ENCODE measurements around the gene LGALS3. TPM values are rescaled to one million over a fixed set of nuclear protein-coding genes. Genes with fewer than 3 reads are reported as not detected.

The LGALS3 gene
- total RNA-seq, 1 experiment from 2014 or later: 122 TPM

DNA sequence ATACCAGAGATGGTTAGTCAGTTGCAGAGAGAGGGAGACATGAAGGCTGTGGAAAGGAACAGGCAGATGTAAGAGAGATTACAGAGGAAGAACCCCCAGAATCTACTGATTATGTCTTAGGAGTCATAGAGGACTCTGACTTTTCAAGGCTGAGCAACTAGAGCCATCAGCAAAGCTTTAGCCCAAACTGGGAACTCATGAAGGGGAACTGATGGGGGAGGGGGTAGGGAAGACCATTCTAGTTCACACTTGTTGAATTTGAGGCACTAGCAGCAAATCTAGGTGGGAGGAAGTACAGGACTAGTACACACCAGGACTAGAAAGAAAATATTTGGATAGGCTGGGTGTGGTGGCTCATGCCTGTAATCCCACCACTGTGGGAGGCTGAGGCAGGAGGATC, 10.1 kb downstream of the LGALS3 start:
- Histone ChIP-seq H3K9me3 (ENCODE audit: insufficient read depth, low read depth) (no peaks in the 10 kb centered on the region), H2AFZ (no peak overlapping the region), H3K36me3 (ENCODE audit: low read depth) (peaks cover 31% of the 10 kb centered on the region; the same call in 1 of the 2 replicates), H3F3A (ENCODE audit: insufficient read depth, low read depth) (peaks cover 37% of the 10 kb centered on the region; the same call in 1 of the 2 replicates), H3K4me2 (no peak overlapping the region), H3K4me1 (replicated peaks; ENCODE audit: insufficient read depth) (no peaks in the 10 kb centered on the region), H3K27me3 (ENCODE audit: insufficient read depth, low read depth) (no peaks in the 10 kb centered on the region), H3K9me2 (ENCODE audit: insufficient read depth) (no peaks in the 10 kb centered on the region), H3K27ac (no peak overlapping the region), H4K20me1 (ENCODE audit: insufficient read depth) (no peaks in the 10 kb centered on the region), H3K79me2 (ENCODE audit: low read depth) (peaks cover 35% of the 10 kb centered on the region), H3K4me3 (no peak overlapping the region)
- POLR2A ChIA-PET (ENCODE audit: unreplicated experiment): no interaction called here
- no peak for DNase-seq
- intact Hi-C loops (cut with micrococcal nuclease; ENCODE audit: unreplicated experiment): no loop called here
- TF ChIP-seq, protein P1, sequence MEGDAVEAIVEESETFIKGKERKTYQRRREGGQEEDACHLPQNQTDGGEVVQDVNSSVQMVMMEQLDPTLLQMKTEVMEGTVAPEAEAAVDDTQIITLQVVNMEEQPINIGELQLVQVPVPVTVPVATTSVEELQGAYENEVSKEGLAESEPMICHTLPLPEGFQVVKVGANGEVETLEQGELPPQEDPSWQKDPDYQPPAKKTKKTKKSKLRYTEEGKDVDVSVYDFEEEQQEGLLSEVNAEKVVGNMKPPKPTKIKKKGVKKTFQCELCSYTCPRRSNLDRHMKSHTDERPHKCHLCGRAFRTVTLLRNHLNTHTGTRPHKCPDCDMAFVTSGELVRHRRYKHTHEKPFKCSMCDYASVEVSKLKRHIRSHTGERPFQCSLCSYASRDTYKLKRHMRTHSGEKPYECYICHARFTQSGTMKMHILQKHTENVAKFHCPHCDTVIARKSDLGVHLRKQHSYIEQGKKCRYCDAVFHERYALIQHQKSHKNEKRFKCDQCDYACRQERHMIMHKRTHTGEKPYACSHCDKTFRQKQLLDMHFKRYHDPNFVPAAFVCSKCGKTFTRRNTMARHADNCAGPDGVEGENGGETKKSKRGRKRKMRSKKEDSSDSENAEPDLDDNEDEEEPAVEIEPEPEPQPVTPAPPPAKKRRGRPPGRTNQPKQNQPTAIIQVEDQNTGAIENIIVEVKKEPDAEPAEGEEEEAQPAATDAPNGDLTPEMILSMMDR (conservative IDR thresholded peaks at IDR 0.05): no peak
- CTCF ChIA-PET: interaction anchor here (0.6 to 0.7 kb wide), 2 partner anchors 10 to 14 kb away, joined by 3 read pairs; partner anchors contain the start of gene LGALS3
- BruUV-seq (replicated peaks): no TSS peak

DNA sequence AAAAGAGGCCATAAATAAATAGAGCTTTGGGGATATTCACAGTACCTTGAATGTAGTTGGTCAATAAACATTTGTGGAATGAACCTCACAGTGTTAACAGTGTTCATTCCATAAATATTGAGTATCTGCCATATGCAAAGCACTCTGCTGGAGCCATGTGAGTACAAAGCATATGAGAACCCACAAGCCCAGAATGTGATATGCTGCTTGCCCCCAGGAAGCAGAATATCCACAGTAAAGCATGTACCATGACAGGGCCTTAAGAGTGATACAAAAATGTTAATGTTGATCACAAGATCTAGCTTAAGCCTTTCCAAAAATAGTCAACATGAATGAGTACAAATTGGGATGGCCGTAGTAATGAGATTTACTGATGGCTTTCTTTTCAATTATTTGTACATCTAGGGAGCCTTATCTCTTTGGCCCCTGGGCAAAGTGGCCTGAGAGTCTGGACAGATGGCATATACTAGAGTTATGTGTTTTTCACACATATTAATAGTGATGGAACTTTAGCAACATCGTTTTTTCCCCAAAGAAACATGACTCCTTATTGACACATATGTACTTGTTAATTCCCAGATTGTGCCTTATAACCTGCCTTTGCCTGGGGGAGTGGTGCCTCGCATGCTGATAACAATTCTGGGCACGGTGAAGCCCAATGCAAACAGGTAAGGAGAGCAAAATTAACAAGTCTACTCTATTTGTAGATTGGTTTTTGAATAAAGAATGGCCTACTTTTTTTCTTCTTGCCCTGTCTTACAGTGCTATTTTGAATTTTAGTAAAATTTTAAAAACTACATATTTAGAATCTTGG, 10.9 kb downstream of the LGALS3 start:
- Histone ChIP-seq H3K27ac (no peak overlapping the region), H3K9me3 (ENCODE audit: insufficient read depth, low read depth) (no peaks in the 10 kb centered on the region), H3K36me3 (ENCODE audit: low read depth) (peaks cover 35% of the 10 kb centered on the region; the same call in 1 of the 2 replicates), H3F3A (ENCODE audit: insufficient read depth, low read depth) (peaks cover 37% of the 10 kb centered on the region; the same call in 1 of the 2 replicates), H2AFZ (no peak overlapping the region), H3K79me2 (ENCODE audit: low read depth) (peaks cover 27% of the 10 kb centered on the region), H3K9me2 (ENCODE audit: insufficient read depth) (no peaks in the 10 kb centered on the region), H3K4me3 (no peak overlapping the region), H3K4me2 (no peak overlapping the region), H3K27me3 (ENCODE audit: insufficient read depth, low read depth) (no peaks in the 10 kb centered on the region), H3K4me1 (replicated peaks; ENCODE audit: insufficient read depth) (no peaks in the 10 kb centered on the region), H4K20me1 (ENCODE audit: insufficient read depth) (no peaks in the 10 kb centered on the region; the same call in 1 of the 2 replicates)
- BruUV-seq (replicated peaks): no TSS peak
- no peak for TF ChIP-seq EZH2 (IDR thresholded peaks at IDR 0.05; ENCODE audit: low read depth)
- TF ChIP-seq, protein P1 (conservative IDR thresholded peaks at IDR 0.05): no peak
- ChIA-PET CTCF (interaction anchor here (0.7 kb wide), 1 partner anchor 11 kb away, joined by 3 read pairs; the partner anchor contains the start of gene LGALS3), POLR2A (ENCODE audit: unreplicated experiment) (no interaction called here)
- DNase-seq: no peak
- intact Hi-C loops (cut with micrococcal nuclease; ENCODE audit: unreplicated experiment): no loop called here

DNA sequence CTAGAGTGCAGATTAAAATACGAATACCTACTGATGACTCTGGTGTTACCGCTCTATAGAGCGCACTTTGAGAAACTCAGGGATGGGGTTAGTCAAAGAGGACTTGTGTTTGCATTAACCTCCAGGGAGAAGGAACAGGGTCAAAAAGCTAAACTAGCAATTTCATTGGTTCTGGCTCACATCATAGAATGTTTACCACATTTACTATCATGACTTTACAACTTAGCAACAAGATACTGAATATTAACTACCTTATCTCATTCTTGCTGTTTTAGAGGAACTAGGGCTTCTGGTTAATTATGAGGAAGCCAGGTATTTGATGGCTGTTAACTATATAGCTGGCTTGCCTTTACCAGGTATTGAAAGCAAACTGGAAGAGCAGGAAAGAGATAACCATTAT, 12.8 kb downstream of the LGALS3 start:
- Histone ChIP-seq H3K9me3 (ENCODE audit: insufficient read depth, low read depth) (no peaks in the 10 kb centered on the region), H3K4me2 (no peak overlapping the region), H3K27me3 (ENCODE audit: insufficient read depth, low read depth) (no peaks in the 10 kb centered on the region), H3K36me3 (ENCODE audit: low read depth) (peaks cover 35% of the 10 kb centered on the region; the same call in 1 of the 2 replicates), H2AFZ (no peak overlapping the region), H3K79me2 (ENCODE audit: low read depth) (peaks cover 12% of the 10 kb centered on the region), H3K4me1 (replicated peaks; ENCODE audit: insufficient read depth) (no peaks in the 10 kb centered on the region), H3K27ac (no peak overlapping the region; the same call in 1 of the 2 replicates), H3F3A (ENCODE audit: insufficient read depth, low read depth) (peaks cover 41% of the 10 kb centered on the region; the same call in 1 of the 2 replicates), H3K9me2 (ENCODE audit: insufficient read depth) (no peaks in the 10 kb centered on the region), H3K4me3 (no peak overlapping the region), H4K20me1 (ENCODE audit: insufficient read depth) (no peaks in the 10 kb centered on the region; the same call in 1 of the 2 replicates)
- BruUV-seq (replicated peaks): no TSS peak
- DNase-seq: no peak
- ChIA-PET POLR2A (ENCODE audit: unreplicated experiment) (no interaction called here), CTCF (no interaction called here)
- intact Hi-C loops (cut with micrococcal nuclease; ENCODE audit: unreplicated experiment): no loop called here
- TF ChIP-seq, protein P1 (conservative IDR thresholded peaks at IDR 0.05): no peak
- no peak for TF ChIP-seq EZH2 (IDR thresholded peaks at IDR 0.05; ENCODE audit: low read depth)
